GM12801 (cell line): ENCODE results near the gene MPZL2.

Source experiments
- CTCF ChIP-seq: IDR thresholded peaks from one replicate; pipeline ENCODE4 v1.5.1; 2011; ENCODE audit warnings: control low read depth; ENCODE audit not compliant: insufficient read length; ENCODE audit errors: extremely low read depth

Gene MPZL2

GRCh38 chr11:118291477-118292135, 27.5 kb upstream of the MPZL2 start:
- TF ChIP-seq CTCF = no peak

GRCh38 chr11:118290923-118291322, 26.8 kb upstream of the MPZL2 start:
- no peak for TF ChIP-seq CTCF

GRCh38 chr11:118289401-118289800, 25.3 kb upstream of the MPZL2 start:
- no peak for TF ChIP-seq CTCF

- no peak for TF ChIP-seq CTCF
These were observed 22.9 kb upstream of the MPZL2 start for GRCh38 chr11:118287006-118287405.

- TF ChIP-seq CTCF = no peak
These were observed 22.4 kb upstream of the MPZL2 start for GRCh38 chr11:118286545-118286944.

- no peak for TF ChIP-seq CTCF
These were observed 19.8 kb upstream of the MPZL2 start for GRCh38 chr11:118283756-118284350.

GRCh38 chr11:118283037-118283636, 19.0 kb upstream of the MPZL2 start:
- no peak for TF ChIP-seq CTCF
